HEK293 (cell line): ENCODE data around the gene BCLAF1.

ENCODE experiments used
- EGR2 ChIP-seq: fragments of 450-650 bp; formaldehyde crosslinking; IDR thresholded peaks from 2 replicates; pipeline ENCODE4 v1.5.1; 2016; ENCODE audit warnings: low read depth, missing biosample characterization, missing genetic modification characterization
- GLIS1 ChIP-seq: fragments of 450-650 bp; formaldehyde crosslinking; IDR thresholded peaks from 2 replicates; pipeline ENCODE4 v1.5.1; 2016; ENCODE audit warnings: missing biosample characterization, missing genetic modification characterization
- PBX3 ChIP-seq: sonication (generic); formaldehyde crosslinking; IDR thresholded peaks from 2 replicates; pipeline ENCODE4 v1.8.1; 2022; ENCODE audit warnings: mild to moderate bottlenecking, moderate library complexity, missing genetic modification reagents
- PRDM1 ChIP-seq: fragments of 450-650 bp; formaldehyde crosslinking; IDR thresholded peaks from 2 replicates; pipeline ENCODE4; 2016; ENCODE audit warnings: missing biosample characterization, missing genetic modification characterization
- PRDM2 ChIP-seq: fragments of 450-650 bp; formaldehyde crosslinking; IDR thresholded peaks from 2 replicates; pipeline ENCODE4 v1.5.1; 2016; ENCODE audit warnings: missing biosample characterization, missing genetic modification characterization, borderline replicate concordance
- SP2 ChIP-seq: fragments of 450-650 bp; formaldehyde crosslinking; IDR thresholded peaks from 2 replicates; pipeline ENCODE4 v1.5.1; 2016; ENCODE audit warnings: missing biosample characterization, missing genetic modification characterization
- TCF7L2 ChIP-seq: IDR thresholded peaks from 2 replicates; pipeline ENCODE4 v1.6.1; 2011; ENCODE audit warnings: low read depth, mild to moderate bottlenecking, inconsistent platforms, low read length, moderate library complexity, borderline replicate concordance
- YY2 ChIP-seq: fragments of 450-650 bp; formaldehyde crosslinking; IDR thresholded peaks from 2 replicates; pipeline ENCODE4 v1.5.1; 2016; ENCODE audit warnings: missing biosample characterization, missing genetic modification characterization
- ZBTB1 ChIP-seq: fragments of 450-650 bp; formaldehyde crosslinking; IDR thresholded peaks from 2 replicates; pipeline ENCODE4 v1.5.1; 2016; ENCODE audit warnings: missing biosample characterization, missing genetic modification characterization
- ZBTB44 ChIP-seq: fragments of 450-650 bp; IDR thresholded peaks from 2 replicates; pipeline ENCODE4 v1.5.1; 2018; ENCODE audit warnings: missing biosample characterization, mild to moderate bottlenecking, missing genetic modification characterization
- ZNF132 ChIP-seq: fragments of 450-650 bp; formaldehyde crosslinking; IDR thresholded peaks from 2 replicates; pipeline ENCODE4 v1.5.1; 2017; ENCODE audit warnings: missing biosample characterization, missing genetic modification characterization, borderline replicate concordance
- ZNF138 ChIP-seq: fragments of 450-650 bp; formaldehyde crosslinking; IDR thresholded peaks from 2 replicates; pipeline ENCODE4 v1.5.1; 2016; ENCODE audit warnings: missing biosample characterization, missing genetic modification characterization, borderline replicate concordance
- ZNF292 ChIP-seq: fragments of 450-650 bp; formaldehyde crosslinking; IDR thresholded peaks from 2 replicates; pipeline ENCODE4 v1.5.1; 2016; ENCODE audit warnings: low read depth, missing biosample characterization, missing genetic modification characterization, borderline replicate concordance
- ZNF354C ChIP-seq: fragments of 450-650 bp; formaldehyde crosslinking; IDR thresholded peaks from 2 replicates; pipeline ENCODE4 v1.5.1; 2016; ENCODE audit warnings: missing biosample characterization, missing genetic modification characterization, low read depth, borderline replicate concordance
- ZNF366 ChIP-seq: fragments of 450-650 bp; formaldehyde crosslinking; conservative IDR thresholded peaks from 2 replicates; pipeline ENCODE4 v1.5.1; 2016; ENCODE audit warnings: missing biosample characterization, missing genetic modification characterization
- ZNF404 ChIP-seq: fragments of 450-650 bp; formaldehyde crosslinking; IDR thresholded peaks from 2 replicates; pipeline ENCODE4 v1.5.1; 2017; ENCODE audit warnings: missing biosample characterization, missing genetic modification characterization
- ZNF488 ChIP-seq: fragments of 450-650 bp; formaldehyde crosslinking; IDR thresholded peaks from 2 replicates; pipeline ENCODE4 v1.5.1; 2016; ENCODE audit warnings: missing biosample characterization, missing genetic modification characterization
- ZNF513 ChIP-seq: fragments of 450-650 bp; IDR thresholded peaks from 2 replicates; pipeline ENCODE4 v1.5.1; 2018; ENCODE audit warnings: missing biosample characterization, missing genetic modification characterization
- ZNF558 ChIP-seq: fragments of 450-650 bp; formaldehyde crosslinking; IDR thresholded peaks from 2 replicates; pipeline ENCODE4 v1.5.1; 2016; ENCODE audit warnings: missing biosample characterization, missing genetic modification characterization
- ZNF623 ChIP-seq: fragments of 450-650 bp; formaldehyde crosslinking; IDR thresholded peaks from 2 replicates; pipeline ENCODE4 v1.5.1; 2016; ENCODE audit warnings: missing biosample characterization, missing genetic modification characterization
- ZNF639 ChIP-seq: fragments of 450-650 bp; formaldehyde crosslinking; IDR thresholded peaks from 2 replicates; pipeline ENCODE4 v1.5.1; 2016; ENCODE audit warnings: missing biosample characterization, missing genetic modification characterization
- ZNF664 ChIP-seq: fragments of 450-650 bp; formaldehyde crosslinking; IDR thresholded peaks from 2 replicates; pipeline ENCODE4 v1.5.1; 2016; ENCODE audit warnings: missing biosample characterization, missing genetic modification characterization
- ZNF747 ChIP-seq: fragments of 450-650 bp; formaldehyde crosslinking; IDR thresholded peaks from 2 replicates; pipeline ENCODE4 v1.5.1; 2016; ENCODE audit warnings: missing biosample characterization, missing genetic modification characterization
- ZNF785 ChIP-seq: fragments of 450-650 bp; formaldehyde crosslinking; IDR thresholded peaks from 2 replicates; pipeline ENCODE4 v1.5.1; 2016; ENCODE audit warnings: missing biosample characterization, missing genetic modification characterization
- ZSCAN23 ChIP-seq: fragments of 450-650 bp; formaldehyde crosslinking; IDR thresholded peaks from 2 replicates; pipeline ENCODE4 v1.5.1; 2016; ENCODE audit warnings: missing biosample characterization, missing genetic modification characterization
- ZXDB ChIP-seq: fragments of 450-650 bp; formaldehyde crosslinking; IDR thresholded peaks from 2 replicates; pipeline ENCODE4 v1.5.1; 2016; ENCODE audit warnings: missing biosample characterization, missing genetic modification characterization

Gene BCLAF1

GRCh38 chr6:136216503-136217401, 72.9 kb downstream of the BCLAF1 start (continued):
- TF ChIP-seq ZNF558 (tag by site-specific recombination) (peak; percentile 66; the same call in 1 of the 2 replicates), ZSCAN23 (tag by site-specific recombination) (no peak), GLIS1 (no peak), ZNF354C (tag by site-specific recombination) (0 out of 2 replicates have a peak, but pooled peaks have one; percentile 80), ZNF366 (tag by site-specific recombination) (no peak), YY2 (tag by site-specific recombination) (no peak), ZNF664 (peak; percentile 47; the same call in 1 of the 2 replicates), ZNF623 (tag by site-specific recombination) (peak; percentile 72), ZNF513 (tag by site-specific recombination) (no peak), ZNF132 (no peak), PRDM2 (tag by site-specific recombination) (no peak), ZNF138 (0 out of 2 replicates have a peak, but pooled peaks have one; percentile 19), ZBTB1 (tag by site-specific recombination) (no peak), ZNF292 (tag by site-specific recombination) (0 out of 2 replicates have a peak, but pooled peaks have one; percentile 52), ZNF747 (no peak), ZNF404 (tag by site-specific recombination) (no peak), TCF7L2 (no peak), ZNF785 (no peak), ZNF488 (tag by site-specific recombination) (no peak), ZNF639 (no peak), PBX3 (CRISPR knock-in tag) (no peak), ZXDB (tag by site-specific recombination) (peak; percentile 54), ZBTB44 (tag by site-specific recombination) (no peak), EGR2 (tag by site-specific recombination) (peak; percentile 54), SP2 (no peak), PRDM1 (tag by site-specific recombination) (no peak)
